HG02938 (cell line): ENCODE data around the gene IL13RA2.

Experiments used
- ATAC-seq: cut with Tn5 transposase; IDR thresholded peaks from one replicate; pipeline ENCODE4 v1.9.1; 2021; ENCODE audit warnings: mild to moderate bottlenecking, moderate library complexity; ENCODE audit not compliant: unreplicated experiment

The IL13RA2 gene

GRCh38 chrX:114997779-114998178, 19.6 kb downstream of the IL13RA2 start:
- ATAC-seq, result no peak

GRCh38 chrX:114985967-114986592, 31.3 kb downstream of the IL13RA2 start:
- ATAC-seq, result no peak

GRCh38 chrX:114976292-114976691, 41.1 kb downstream of the IL13RA2 start:
- ATAC-seq, result no peak

GRCh38 chrX:114973013-114973412, 44.4 kb downstream of the IL13RA2 start:
- no peak for ATAC-seq

GRCh38 chrX:114970806-114971205, 46.6 kb downstream of the IL13RA2 start:
- no peak for ATAC-seq

- ATAC-seq, result no peak
Measured at GRCh38 chrX:114964374-114964773, 53.0 kb downstream of the IL13RA2 start.

GRCh38 chrX:114962209-114962608, 55.2 kb downstream of the IL13RA2 start:
- ATAC-seq, result no peak

GRCh38 chrX:114959729-114960128, 57.7 kb downstream of the IL13RA2 start:
- ATAC-seq, result no peak
